Measurements from ENCODE around the gene PGAM2. TPM values are rescaled to one million over a fixed set of nuclear protein-coding genes. Genes with fewer than 3 reads are reported as not detected.

The PGAM2 gene
- total RNA-seq, 2 experiments from 2014 or later, result 0.69 to 0.80 TPM

- Histone ChIP-seq H3K4me3 (ENCODE audit: low read depth, low read length, poor library complexity, severe bottlenecking) (no peak overlapping the region), H3K4me1 (ENCODE audit: insufficient read depth, low read length, poor library complexity, severe bottlenecking) (peaks cover 28% of the 10 kb centered on the region), H3K4me2 (ENCODE audit: low read length) (no peak overlapping the region), H4K20me1 (ENCODE audit: insufficient read depth, low read length) (peaks cover 13% of the 10 kb centered on the region), H3K27ac (ENCODE audit: low read depth, low read length, poor library complexity, severe bottlenecking) (no peak overlapping the region), H3K79me2 (ENCODE audit: insufficient read depth, low read depth, low read length) (peaks cover 33% of the 10 kb centered on the region), H3K36me3 (ENCODE audit: insufficient read depth, low read length) (peaks cover 73% of the 10 kb centered on the region), H3K9me3 (ENCODE audit: low read length) (no peaks in the 10 kb centered on the region), H2AFZ (ENCODE audit: low read length) (no peak overlapping the region), H3K9me2 (ENCODE audit: insufficient read depth, low read length) (no peaks in the 10 kb centered on the region)
- ChIA-PET POLR2A (no interaction called here), CTCF (ENCODE audit: unreplicated experiment) (no interaction called here)
- TF ChIP-seq CTCF (conservative IDR thresholded peaks at IDR 0.05; ENCODE audit: low read length), result no peak
- no peak for TF ChIP-seq EZH2phosphoT487 (IDR thresholded peaks at IDR 0.05; ENCODE audit: borderline replicate concordance, low read depth, low read length)
- BruUV-seq (replicated peaks), result no TSS peak
- intact Hi-C loops (cut with micrococcal nuclease; ENCODE audit: unreplicated experiment), result no loop called here
- DNase-seq (ENCODE audit: low spot score), result no peak
Measured at GRCh38 chr7:44050121-44050914, 15.0 kb downstream of the PGAM2 start.

GRCh38 chr7:44048031-44048795 lies 17.2 kb downstream of the PGAM2 start:
- Histone ChIP-seq H4K20me1 (ENCODE audit: insufficient read depth, low read length) (peaks cover 13% of the 10 kb centered on the region), H2AFZ (ENCODE audit: low read length) (no peak overlapping the region), H3K4me1 (ENCODE audit: insufficient read depth, low read length, poor library complexity, severe bottlenecking) (peaks cover 35% of the 10 kb centered on the region), H3K9me3 (ENCODE audit: low read length) (no peaks in the 10 kb centered on the region), H3K79me2 (ENCODE audit: insufficient read depth, low read depth, low read length) (peaks cover 39% of the 10 kb centered on the region), H3K4me2 (ENCODE audit: low read length) (peak overlapping the region; percentile 2; the same call in 1 of the 2 replicates), H3K4me3 (ENCODE audit: low read depth, low read length, poor library complexity, severe bottlenecking) (no peak overlapping the region), H3K36me3 (ENCODE audit: insufficient read depth, low read length) (peaks cover 53% of the 10 kb centered on the region), H3K9me2 (ENCODE audit: insufficient read depth, low read length) (no peaks in the 10 kb centered on the region), H3K27ac (ENCODE audit: low read depth, low read length, poor library complexity, severe bottlenecking) (no peak overlapping the region)
- POLR2A ChIA-PET, result interaction anchor here (0.7 to 1.6 kb wide), 2 partner anchors 9 to 19 kb away, joined by 4 to 5 read pairs; no protein-coding TSS in a partner anchor
- DNase-seq (ENCODE audit: low spot score), result no peak
- CTCF ChIA-PET (ENCODE audit: unreplicated experiment), result no interaction called here
- intact Hi-C loops (cut with micrococcal nuclease; ENCODE audit: unreplicated experiment), result no loop called here
- no peak for TF ChIP-seq EZH2phosphoT487 (IDR thresholded peaks at IDR 0.05; ENCODE audit: borderline replicate concordance, low read depth, low read length)
- no peak for TF ChIP-seq CTCF (conservative IDR thresholded peaks at IDR 0.05; ENCODE audit: low read length)
- BruUV-seq (replicated peaks), result no TSS peak
